Parathyroid adenoma (tissue), 2 donors: ENCODE measurements around the gene UMAD1.

ENCODE experiments used
- H2AFZ ChIP-seq: fragments of 300-600 bp; sonication (generic); one replicate; pipeline ENCODE4 v1.7.0; 2017; ENCODE audit warnings: antibody characterized with exemption, mild to moderate bottlenecking
- H3K27ac ChIP-seq: fragments of 300-600 bp; sonication (generic); one replicate; pipeline ENCODE4 v1.7.0; 2017
- H3K27me3 ChIP-seq: fragments of 300-600 bp; sonication (generic); one replicate; pipeline ENCODE4 v1.7.0; 2017; ENCODE audit warnings: low read length; ENCODE audit not compliant: control insufficient read depth, insufficient read depth
- H3K36me3 ChIP-seq: fragments of 300-600 bp; sonication (generic); one replicate; pipeline ENCODE4 v1.7.0; 2017; ENCODE audit warnings: low read length; ENCODE audit not compliant: control insufficient read depth, insufficient read depth
- H3K4me1 ChIP-seq: fragments of 300-600 bp; sonication (generic); one replicate; pipeline ENCODE4 v1.7.0; 2017; ENCODE audit warnings: control low read depth
- H3K4me2 ChIP-seq: fragments of 300-600 bp; sonication (generic); one replicate; pipeline ENCODE4 v1.7.0; 2017; ENCODE audit warnings: low read length
- H3K4me3 ChIP-seq: fragments of 300-600 bp; sonication (generic); one replicate; pipeline ENCODE4 v1.7.0; 2017; ENCODE audit warnings: low read depth, low read length
- H3K79me2 ChIP-seq: fragments of 300-600 bp; sonication (generic); one replicate; pipeline ENCODE4 v1.7.0; 2017; ENCODE audit warnings: control low read depth
- H3K9ac ChIP-seq: fragments of 300-600 bp; sonication (generic); one replicate; pipeline ENCODE4 v1.7.0; 2017; ENCODE audit warnings: mild to moderate bottlenecking
- H3K9me3 ChIP-seq: fragments of 300-600 bp; sonication (generic); one replicate; pipeline ENCODE4 v1.7.0; 2017; ENCODE audit warnings: low read length; ENCODE audit not compliant: control insufficient read depth
- CTCF ChIP-seq: fragments of 300-600 bp; sonication (generic); IDR thresholded peaks from one replicate; pipeline ENCODE4 v1.7.0; 2017; ENCODE audit warnings: antibody characterized with exemption, mild to moderate bottlenecking
- donor health status: primary hyperparathyroidism.

Gene UMAD1

GRCh38 chr7:7639421-7639820 is 1.1 kb upstream of the UMAD1 start:
- Histone ChIP-seq H3K9ac (no peak overlapping the region), H2AFZ (peak overlapping the region; percentile 89), H3K9me3 (no peaks in the 10 kb centered on the region), H3K27me3 (no peaks in the 10 kb centered on the region), H3K4me2 (peak overlapping the region; percentile 94), H3K4me3 (peak overlapping the region; percentile 92), H3K36me3 (no peaks in the 10 kb centered on the region), H3K27ac (peak overlapping the region; percentile 87), H3K4me1 (peaks cover 6% of the 10 kb centered on the region), H3K79me2 (peaks cover 18% of the 10 kb centered on the region)
- TF ChIP-seq CTCF: no peak

GRCh38 chr7:7639847-7640220 is 718 bp upstream of the UMAD1 start:
- H3K9ac ChIP-seq: no peak overlapping the region
- peak overlapping the region; percentile 94 for H3K4me2 ChIP-seq
- H3K4me3 ChIP-seq: peak overlapping the region; percentile 92
- peaks cover 18% of the 10 kb centered on the region for H3K79me2 ChIP-seq
- H3K27me3 ChIP-seq: no peaks in the 10 kb centered on the region
- H3K36me3 ChIP-seq: no peaks in the 10 kb centered on the region
- peak overlapping the region; percentile 87 for H3K27ac ChIP-seq
- peak overlapping the region; percentile 89 for H2AFZ ChIP-seq
- TF ChIP-seq CTCF: no peak
- H3K9me3 ChIP-seq: no peaks in the 10 kb centered on the region
- peaks cover 6% of the 10 kb centered on the region for H3K4me1 ChIP-seq

DNA sequence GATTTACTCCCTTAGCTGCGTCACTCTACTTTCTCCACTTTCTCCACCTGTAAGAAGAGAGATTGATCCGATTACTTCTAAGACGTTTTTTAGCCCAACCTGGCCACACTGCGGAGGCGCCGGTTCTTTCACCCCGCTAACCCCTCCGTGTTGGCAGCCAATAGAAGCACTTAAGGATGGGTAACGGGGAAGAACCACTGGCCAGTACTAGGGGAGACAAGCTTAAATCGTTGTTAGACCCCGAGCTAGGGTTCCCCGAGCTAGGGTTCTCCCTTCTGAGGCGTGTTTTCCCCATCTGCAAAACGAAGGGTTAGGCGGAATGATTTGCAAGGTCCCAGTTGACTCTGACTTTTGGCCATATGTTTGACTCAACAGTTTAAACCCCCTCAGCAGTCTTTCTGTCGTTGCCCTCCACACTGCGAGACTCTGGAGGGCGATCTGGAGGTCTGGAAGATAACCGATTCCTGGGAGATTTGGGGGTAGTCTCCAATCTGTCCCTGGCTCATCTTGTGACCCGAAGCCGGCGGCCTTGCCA is 644 bp downstream of the UMAD1 start:
- H3K4me3 ChIP-seq: peak overlapping the region; percentile 92
- H2AFZ ChIP-seq: peak overlapping the region; percentile 92
- peaks cover 30% of the 10 kb centered on the region for H3K79me2 ChIP-seq
- H3K4me1 ChIP-seq: peaks cover 6% of the 10 kb centered on the region
- no peak for TF ChIP-seq CTCF
- H3K27ac ChIP-seq: peak overlapping the region; percentile 87
- H3K36me3 ChIP-seq: no peaks in the 10 kb centered on the region
- H3K9me3 ChIP-seq: no peaks in the 10 kb centered on the region
- no peaks in the 10 kb centered on the region for H3K27me3 ChIP-seq
- peak overlapping the region; percentile 48 for H3K9ac ChIP-seq
- peak overlapping the region; percentile 94 for H3K4me2 ChIP-seq

GRCh38 chr7:7642081-7642480 is 1.5 kb downstream of the UMAD1 start:
- Histone ChIP-seq H3K4me1 (peaks cover 6% of the 10 kb centered on the region), H3K4me2 (peak overlapping the region; percentile 94), H2AFZ (no peak overlapping the region), H3K27ac (no peak overlapping the region), H3K9ac (no peak overlapping the region), H3K36me3 (no peaks in the 10 kb centered on the region), H3K79me2 (peaks cover 38% of the 10 kb centered on the region), H3K4me3 (peak overlapping the region; percentile 92), H3K27me3 (no peaks in the 10 kb centered on the region), H3K9me3 (no peaks in the 10 kb centered on the region)
- TF ChIP-seq CTCF: no peak

- TF ChIP-seq CTCF: no peak
- H3K36me3 ChIP-seq: no peaks in the 10 kb centered on the region
- H2AFZ ChIP-seq: no peak overlapping the region
- H3K27ac ChIP-seq: no peak overlapping the region
- H3K79me2 ChIP-seq: peaks cover 52% of the 10 kb centered on the region
- H3K4me1 ChIP-seq: peaks cover 2% of the 10 kb centered on the region
- no peaks in the 10 kb centered on the region for H3K9me3 ChIP-seq
- H3K4me2 ChIP-seq: no peak overlapping the region
- H3K9ac ChIP-seq: no peak overlapping the region
- no peak overlapping the region for H3K4me3 ChIP-seq
- no peaks in the 10 kb centered on the region for H3K27me3 ChIP-seq
Measured at GRCh38 chr7:7647495-7648036, 7.0 kb downstream of the UMAD1 start.
